Measurements from ENCODE around the gene NRXN3. TPM values are rescaled to one million over a fixed set of nuclear protein-coding genes. Genes with fewer than 3 reads are reported as not detected.
"Not testable (repeated sequence)": the region's sequence is repeated elsewhere in the genome, so short reads cannot be mapped to it uniquely, and the experiment has no call there.

Gene NRXN3
- total and polyA plus RNA-seq, 3 experiments from 2014 or later, result not detected

DNA sequence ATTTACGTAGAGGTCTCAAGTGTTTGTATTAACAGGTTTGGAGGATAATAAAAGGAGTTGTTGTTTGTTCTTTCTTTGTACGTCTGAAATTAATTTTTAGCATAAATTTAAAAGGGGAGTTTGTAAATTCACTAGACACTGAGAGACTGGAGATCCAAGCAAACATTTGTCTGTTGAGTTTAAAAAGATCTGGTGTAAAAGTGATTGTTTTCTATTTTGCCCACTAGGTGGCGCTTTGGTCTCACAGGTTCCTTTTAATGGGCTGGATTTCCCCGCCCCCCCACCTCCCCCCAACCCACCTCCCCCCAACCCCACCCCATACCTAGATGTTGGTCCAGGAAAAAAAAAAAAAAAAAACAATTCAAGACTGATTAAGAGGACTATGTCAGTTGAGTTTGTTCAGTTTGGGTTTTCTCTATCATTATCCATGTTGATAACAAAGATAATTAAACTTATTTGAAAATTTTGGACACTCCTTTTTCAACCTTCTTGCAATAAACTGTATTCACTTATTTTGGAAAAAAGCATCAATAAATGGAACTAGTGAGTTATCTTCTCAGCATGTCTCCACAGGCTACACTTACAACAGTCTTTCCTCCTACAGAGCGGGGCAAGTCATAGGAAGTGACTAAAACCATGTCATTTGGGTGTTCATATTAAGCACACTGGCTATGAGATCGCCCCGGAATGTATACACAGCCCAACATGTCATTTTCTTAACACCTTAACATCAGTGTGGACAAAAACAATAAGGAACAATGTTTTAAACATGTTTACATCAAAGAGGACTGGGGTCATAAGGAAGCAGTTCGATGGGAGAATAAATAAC is 841.1 kb downstream of the NRXN3 start:
- Histone ChIP-seq H3K4me1 (ENCODE audit: insufficient read depth, low read length) (no peaks in the 10 kb centered on the region), H3K27ac (ENCODE audit: low read depth, low read length) (no peak overlapping the region), H3K9me3 (ENCODE audit: low read length) (no peaks in the 10 kb centered on the region), H3K27me3 (ENCODE audit: insufficient read depth, low read length, poor library complexity, severe bottlenecking) (no peaks in the 10 kb centered on the region), H3K4me3 (ENCODE audit: low read length) (no peak overlapping the region), H3K36me3 (ENCODE audit: insufficient read depth, low read length) (no peaks in the 10 kb centered on the region)
- POLR2A ChIA-PET, result no interaction called here
- Mint-ChIP-seq H3K27me3 (peaks cover 1 to 3% of the 10 kb centered on the region in 2 donors), H3K4me3 (no peak overlapping the region), H3K27ac (peak overlapping the region in 1 of 8 donors; percentile 26), H3K36me3 (no peaks in the 10 kb centered on the region), H3K4me1 (no peaks in the 10 kb centered on the region), H3K9me3 (peaks cover 0 to 3% (median 0%) of the 10 kb centered on the region in 5 donors)
- CTCF ChIA-PET, result interaction anchor here (1.1 kb wide), 1 partner anchor 10 kb away, joined by 3 read pairs; no protein-coding TSS in a partner anchor
- DNase-seq, result no peak

DNA sequence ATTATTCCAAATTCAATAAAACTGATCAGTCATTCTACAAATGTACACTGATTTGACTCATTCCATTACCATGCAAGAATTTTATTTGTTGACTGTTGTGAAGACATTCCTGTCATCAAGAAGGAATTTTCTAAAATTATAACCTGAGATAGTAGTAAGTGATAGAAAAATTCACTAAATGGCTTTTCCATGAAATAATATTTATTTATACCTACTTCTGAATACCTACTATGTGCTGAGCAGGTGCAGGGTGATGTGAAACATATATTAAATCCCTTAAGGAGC is 841.7 kb downstream of the NRXN3 start:
- POLR2A ChIA-PET, result no interaction called here
- peaks cover 1 to 3% of the 10 kb centered on the region in 2 donors for H3K27me3 Mint-ChIP-seq
- no peaks in the 10 kb centered on the region for H3K9me3 ChIP-seq (ENCODE audit: low read length)

DNA sequence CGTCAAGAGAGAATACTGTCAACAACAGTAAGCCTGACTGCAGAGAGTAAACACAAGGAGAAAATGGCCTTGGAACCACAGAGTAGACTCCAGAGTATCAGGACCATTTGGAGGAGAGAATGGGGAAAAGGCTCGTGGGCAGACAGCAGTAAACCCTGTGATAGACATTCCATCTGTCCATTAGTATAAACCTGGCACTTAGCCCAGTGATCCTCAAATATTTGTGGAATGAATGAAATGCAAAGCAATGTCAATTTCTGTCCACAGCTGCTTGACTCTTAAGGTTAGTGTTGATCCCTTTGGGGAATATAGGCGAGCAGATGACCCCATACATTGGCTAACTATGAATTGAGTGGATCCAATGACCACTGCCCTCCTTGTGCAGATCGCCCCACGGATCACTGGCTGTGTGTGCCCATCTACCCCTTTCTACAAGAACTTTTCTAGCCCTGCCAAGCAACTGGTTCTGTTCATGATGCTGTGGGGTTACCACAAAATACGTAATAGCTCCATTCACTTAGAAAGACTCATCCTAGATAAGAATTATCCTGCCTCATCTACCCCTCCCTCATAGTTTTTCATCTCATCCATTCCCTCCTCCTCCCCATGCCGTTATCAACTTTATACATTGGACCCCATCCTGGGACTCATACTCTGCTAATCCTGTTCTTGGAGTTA is 846.8 kb downstream of the NRXN3 start:
- no peak overlapping the region for H3K4me3 ChIP-seq (ENCODE audit: low read length)
- no peaks in the 10 kb centered on the region for H3K27me3 ChIP-seq (ENCODE audit: insufficient read depth, low read length, poor library complexity, severe bottlenecking)
- no peaks in the 10 kb centered on the region for H3K9me3 ChIP-seq (ENCODE audit: low read length)
- no peak overlapping the region for H3K27ac ChIP-seq (ENCODE audit: low read depth, low read length)
- H3K27ac Mint-ChIP-seq, result no peak overlapping the region
- H3K4me1 Mint-ChIP-seq, result no peaks in the 10 kb centered on the region
- peaks cover 0 to 1% of the 10 kb centered on the region in 2 donors for H3K27me3 Mint-ChIP-seq
- H3K4me1 ChIP-seq (ENCODE audit: insufficient read depth, low read length), result no peaks in the 10 kb centered on the region
- no peak for DNase-seq
- peaks cover 0 to 2% (median 0%) of the 10 kb centered on the region in 5 donors for H3K9me3 Mint-ChIP-seq
- H3K36me3 Mint-ChIP-seq, result no peaks in the 10 kb centered on the region
- POLR2A ChIA-PET, result no interaction called here
- no peak overlapping the region for H3K4me3 Mint-ChIP-seq
- H3K36me3 ChIP-seq (ENCODE audit: insufficient read depth, low read length), result no peaks in the 10 kb centered on the region
- CTCF ChIA-PET, result no interaction called here

More for the DNA sequence above, 841.7 kb downstream of the NRXN3 start:
- H3K27me3 ChIP-seq (ENCODE audit: insufficient read depth, low read length, poor library complexity, severe bottlenecking), result no peaks in the 10 kb centered on the region
- CTCF ChIA-PET, result no interaction called here
- DNase-seq, result no peak
- no peaks in the 10 kb centered on the region for H3K36me3 ChIP-seq (ENCODE audit: insufficient read depth, low read length)
- peaks cover 0 to 3% (median 0%) of the 10 kb centered on the region in 5 donors for H3K9me3 Mint-ChIP-seq
- no peak overlapping the region for H3K4me3 ChIP-seq (ENCODE audit: low read length)
- H3K36me3 Mint-ChIP-seq, result no peaks in the 10 kb centered on the region
- H3K27ac ChIP-seq (ENCODE audit: low read depth, low read length), result no peak overlapping the region
- H3K27ac Mint-ChIP-seq, result no peak overlapping the region
- no peak overlapping the region for H3K4me3 Mint-ChIP-seq
- no peaks in the 10 kb centered on the region for H3K4me1 Mint-ChIP-seq
- H3K4me1 ChIP-seq (ENCODE audit: insufficient read depth, low read length), result no peaks in the 10 kb centered on the region

DNA sequence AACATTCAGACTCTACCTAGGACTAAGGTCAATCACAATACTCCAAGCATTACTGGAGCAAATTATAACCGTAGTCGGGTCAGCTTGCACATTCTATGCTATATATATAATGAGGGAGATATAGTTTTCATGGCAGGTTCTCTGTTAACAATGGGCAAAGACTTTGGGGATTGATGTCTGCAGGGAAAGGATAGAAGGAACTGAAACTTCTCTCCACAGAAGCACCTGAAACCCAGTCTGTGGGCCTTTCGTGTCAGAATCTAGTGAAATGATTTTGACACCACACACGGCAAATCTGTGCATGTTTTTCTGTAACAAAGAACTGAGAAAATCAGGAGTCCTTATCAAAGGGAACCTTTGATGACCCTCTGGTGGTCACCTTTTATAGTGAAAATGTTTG is 847.4 kb downstream of the NRXN3 start:
- Mint-ChIP-seq H3K36me3 (no peaks in the 10 kb centered on the region), H3K9me3 (peaks cover 0 to 2% (median 0%) of the 10 kb centered on the region in 5 donors), H3K4me1 (no peaks in the 10 kb centered on the region), H3K27me3 (peaks cover 0 to 1% of the 10 kb centered on the region in 2 donors), H3K27ac (no peak overlapping the region), H3K4me3 (no peak overlapping the region)
- no peaks in the 10 kb centered on the region for H3K27me3 ChIP-seq (ENCODE audit: insufficient read depth, low read length, poor library complexity, severe bottlenecking)
- CTCF ChIA-PET, result no interaction called here
- no peaks in the 10 kb centered on the region for H3K4me1 ChIP-seq (ENCODE audit: insufficient read depth, low read length)
- POLR2A ChIA-PET, result no interaction called here
- DNase-seq, result no peak
- H3K27ac ChIP-seq (ENCODE audit: low read depth, low read length), result no peak overlapping the region
- no peaks in the 10 kb centered on the region for H3K9me3 ChIP-seq (ENCODE audit: low read length)
- no peak overlapping the region for H3K4me3 ChIP-seq (ENCODE audit: low read length)
- H3K36me3 ChIP-seq (ENCODE audit: insufficient read depth, low read length), result no peaks in the 10 kb centered on the region

DNA sequence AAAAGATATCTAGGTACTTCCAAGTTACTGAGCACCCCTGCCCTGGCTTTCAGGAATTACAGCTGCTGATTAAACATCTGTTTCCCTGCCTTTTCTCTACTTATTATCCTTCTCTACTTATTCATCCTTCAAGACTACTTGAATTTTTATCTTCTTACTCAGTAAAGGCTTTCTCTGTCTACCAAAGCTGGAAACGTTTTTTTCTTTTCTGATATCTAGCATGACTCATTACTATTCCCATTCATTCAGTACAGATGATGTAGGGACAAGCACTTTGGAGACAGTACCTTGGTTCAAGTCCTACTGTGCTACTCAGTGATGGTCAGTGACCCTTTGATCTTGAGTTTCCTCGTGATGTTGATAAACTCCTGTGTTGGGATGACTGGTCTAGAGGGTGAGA is 848.7 kb downstream of the NRXN3 start:
- Mint-ChIP-seq H3K4me1 (no peaks in the 10 kb centered on the region), H3K9me3 (peaks cover 0 to 2% (median 0%) of the 10 kb centered on the region in 5 donors), H3K4me3 (no peak overlapping the region), H3K27me3 (peaks cover 0 to 1% of the 10 kb centered on the region in 2 donors), H3K36me3 (no peaks in the 10 kb centered on the region), H3K27ac (no peak overlapping the region)
- no peaks in the 10 kb centered on the region for H3K4me1 ChIP-seq (ENCODE audit: insufficient read depth, low read length)
- no peaks in the 10 kb centered on the region for H3K9me3 ChIP-seq (ENCODE audit: low read length)
- no peaks in the 10 kb centered on the region for H3K27me3 ChIP-seq (ENCODE audit: insufficient read depth, low read length, poor library complexity, severe bottlenecking)
- no peak overlapping the region for H3K4me3 ChIP-seq (ENCODE audit: low read length)
- no peaks in the 10 kb centered on the region for H3K36me3 ChIP-seq (ENCODE audit: insufficient read depth, low read length)
- no peak overlapping the region for H3K27ac ChIP-seq (ENCODE audit: low read depth, low read length)
- no peak for DNase-seq
- CTCF ChIA-PET, result no interaction called here
- POLR2A ChIA-PET, result no interaction called here

DNA sequence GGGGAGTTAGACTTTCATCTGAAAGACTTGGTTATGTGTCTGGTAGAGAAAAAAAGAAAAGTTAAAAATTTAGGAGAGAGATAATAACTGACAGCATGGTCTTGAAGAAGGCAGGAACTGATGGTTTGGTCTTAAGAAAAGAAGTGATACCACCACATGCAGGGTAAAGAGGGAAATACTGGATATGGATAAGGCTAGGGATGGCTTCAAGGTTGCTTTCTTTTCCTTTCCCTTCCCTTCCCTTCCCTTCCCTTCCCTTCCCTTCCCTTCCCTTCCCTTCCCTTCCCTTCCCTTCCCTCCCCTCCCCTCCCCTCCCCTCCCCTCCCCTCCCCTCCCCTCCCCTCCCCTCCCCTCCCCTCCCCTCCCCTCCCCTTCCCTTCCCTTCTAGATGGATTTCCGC is 849.7 kb downstream of the NRXN3 start:
- POLR2A ChIA-PET; H3K4me3 Mint-ChIP-seq; H3K9me3 Mint-ChIP-seq; H3K36me3 Mint-ChIP-seq; H3K4me1 ChIP-seq (ENCODE audit: insufficient read depth, low read length); H3K27me3 ChIP-seq (ENCODE audit: insufficient read depth, low read length, poor library complexity, severe bottlenecking); H3K27ac ChIP-seq (ENCODE audit: low read depth, low read length); H3K27ac Mint-ChIP-seq; DNase-seq; H3K27me3 Mint-ChIP-seq; H3K9me3 ChIP-seq (ENCODE audit: low read length); H3K36me3 ChIP-seq (ENCODE audit: insufficient read depth, low read length); CTCF ChIA-PET; H3K4me3 ChIP-seq (ENCODE audit: low read length); H3K4me1 Mint-ChIP-seq: not testable (repeated sequence)

DNA sequence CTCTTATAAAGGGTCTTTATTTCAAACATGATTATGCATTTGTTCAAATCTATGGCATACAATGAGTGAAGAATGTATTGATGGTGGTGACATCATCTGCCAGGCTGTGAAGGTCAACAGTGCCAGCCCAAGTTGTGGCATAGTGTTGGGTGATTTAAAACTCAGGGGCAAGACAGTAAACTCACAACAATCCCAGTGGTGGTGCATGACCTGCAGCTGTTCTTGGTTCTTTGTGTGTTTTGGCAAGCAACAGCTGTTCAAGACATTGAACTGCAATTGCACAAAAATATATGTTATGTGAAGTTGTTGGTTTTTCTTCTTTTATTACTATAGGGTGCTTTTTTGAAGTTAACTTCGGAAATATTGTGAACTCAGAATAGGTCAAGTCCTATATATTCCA is 851.6 kb downstream of the NRXN3 start:
- no peaks in the 10 kb centered on the region for H3K4me1 ChIP-seq (ENCODE audit: insufficient read depth, low read length)
- ChIA-PET POLR2A (no interaction called here), CTCF (no interaction called here)
- H3K4me3 ChIP-seq (ENCODE audit: low read length), result no peak overlapping the region
- Mint-ChIP-seq H3K4me1 (no peaks in the 10 kb centered on the region), H3K36me3 (no peaks in the 10 kb centered on the region), H3K27me3 (no peaks in the 10 kb centered on the region), H3K4me3 (no peak overlapping the region), H3K27ac (no peak overlapping the region), H3K9me3 (peaks cover 0 to 7% (median 2%) of the 10 kb centered on the region in 5 donors)
- no peak for DNase-seq
- no peaks in the 10 kb centered on the region for H3K9me3 ChIP-seq (ENCODE audit: low read length)
- H3K27me3 ChIP-seq (ENCODE audit: insufficient read depth, low read length, poor library complexity, severe bottlenecking), result no peaks in the 10 kb centered on the region
- H3K36me3 ChIP-seq (ENCODE audit: insufficient read depth, low read length), result no peaks in the 10 kb centered on the region
- H3K27ac ChIP-seq (ENCODE audit: low read depth, low read length), result no peak overlapping the region

DNA sequence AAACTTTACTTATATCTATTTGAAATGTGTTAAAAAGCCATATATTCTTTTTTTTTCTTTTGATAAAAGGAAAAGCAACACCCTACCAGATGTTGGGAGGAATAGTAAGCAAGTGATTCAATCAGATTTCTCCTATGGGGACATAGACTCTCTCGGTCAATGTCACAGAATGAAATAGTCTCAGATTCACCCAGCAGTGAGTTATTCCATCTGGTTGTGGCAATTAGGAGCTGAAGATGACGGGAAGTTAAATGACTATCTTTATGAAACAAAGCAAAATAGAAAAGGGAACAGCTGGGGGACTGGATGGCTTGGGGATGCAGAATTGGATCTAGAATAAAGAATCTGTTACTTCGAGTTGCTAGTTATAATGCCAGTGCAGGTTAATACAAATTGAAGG is 857.0 kb downstream of the NRXN3 start:
- no peaks in the 10 kb centered on the region for H3K9me3 ChIP-seq (ENCODE audit: low read length)
- H3K9me3 Mint-ChIP-seq, result peaks cover 2 to 8% (median 4%) of the 10 kb centered on the region in 5 donors
- CTCF ChIA-PET, result no interaction called here

More for the DNA sequence above, 857.0 kb downstream of the NRXN3 start:
- H3K4me3 ChIP-seq (ENCODE audit: low read length), result no peak overlapping the region
- H3K27ac Mint-ChIP-seq, result no peak overlapping the region
- H3K4me3 Mint-ChIP-seq, result no peak overlapping the region
- no peak for DNase-seq
- POLR2A ChIA-PET, result no interaction called here
- no peaks in the 10 kb centered on the region for H3K4me1 Mint-ChIP-seq
- no peaks in the 10 kb centered on the region for H3K27me3 ChIP-seq (ENCODE audit: insufficient read depth, low read length, poor library complexity, severe bottlenecking)
- H3K4me1 ChIP-seq (ENCODE audit: insufficient read depth, low read length), result no peaks in the 10 kb centered on the region
- no peak overlapping the region for H3K27ac ChIP-seq (ENCODE audit: low read depth, low read length)
- no peaks in the 10 kb centered on the region for H3K36me3 Mint-ChIP-seq
- no peaks in the 10 kb centered on the region for H3K27me3 Mint-ChIP-seq
- H3K36me3 ChIP-seq (ENCODE audit: insufficient read depth, low read length), result no peaks in the 10 kb centered on the region

Data from CD8-positive, alpha-beta memory T cell (primary cell).